Karpas-422 (cell line): ENCODE data around the gene STRADA. TPM values are rescaled to one million over a fixed set of nuclear protein-coding genes. Genes with fewer than 3 reads are reported as not detected.

ENCODE experiments used
- DNase-seq: peaks from one replicate; pipeline ENCODE4 v3.0.0-alpha.2; 2015
- H2AFZ ChIP-seq: fragments of 200-600 bp; sonication (generic); 2 replicates; pipeline ENCODE4 v1.6.1; 2014; ENCODE audit warnings: antibody characterized with exemption, low read length, mixed read lengths
- H3K27ac ChIP-seq: fragments of 200-600 bp; sonication (generic); 2 replicates; pipeline ENCODE4 v1.5.1; 2014; ENCODE audit warnings: mild to moderate bottlenecking, low read length, moderate library complexity
- H3K27me3 ChIP-seq: fragments of 200-600 bp; sonication (generic); 2 replicates; pipeline ENCODE4 v1.6.1; 2014; ENCODE audit warnings: low read length, mixed read lengths
- H3K36me3 ChIP-seq: fragments of 200-600 bp; sonication (generic); 2 replicates; pipeline ENCODE4 v1.6.1; 2014; ENCODE audit warnings: low read length, mixed read lengths; ENCODE audit not compliant: insufficient read depth
- H3K4me1 ChIP-seq: fragments of 200-600 bp; sonication (generic); 2 replicates; pipeline ENCODE4 v1.6.1; 2014; ENCODE audit warnings: mild to moderate bottlenecking, low read length, mixed read lengths
- H3K4me2 ChIP-seq: fragments of 200-600 bp; sonication (generic); 2 replicates; pipeline ENCODE4 v1.6.1; 2014; ENCODE audit warnings: low read length, low read depth, mild to moderate bottlenecking; ENCODE audit not compliant: poor library complexity, severe bottlenecking
- H3K4me3 ChIP-seq: fragments of 200-600 bp; sonication (generic); 2 replicates; pipeline ENCODE4 v1.5.1; 2014; ENCODE audit warnings: mild to moderate bottlenecking, antibody characterized with exemption, low read length, mixed read lengths
- H3K79me2 ChIP-seq: fragments of 200-600 bp; sonication (generic); 2 replicates; pipeline ENCODE4 v1.6.1; 2014; ENCODE audit warnings: mild to moderate bottlenecking, low read length, mixed read lengths
- H3K9ac ChIP-seq: fragments of 200-600 bp; sonication (generic); 2 replicates; pipeline ENCODE4 v1.6.0; 2014; ENCODE audit warnings: low read length
- H3K9me2 ChIP-seq: fragments of 200-600 bp; sonication (generic), shearing (Covaris generic); replicated peaks from 2 replicates; pipeline ENCODE4 v1.6.0; 2014; ENCODE audit warnings: mild to moderate bottlenecking, low read length, moderate library complexity; ENCODE audit not compliant: insufficient read depth
- H3K9me3 ChIP-seq: fragments of 300-700, 200-600 bp; sonication (generic); 2 replicates; pipeline ENCODE4 v1.6.1; 2014; ENCODE audit warnings: low read length, mixed read lengths
- H4K20me1 ChIP-seq: fragments of 200-600 bp; sonication (generic); 2 replicates; pipeline ENCODE4 v1.6.1; 2014; ENCODE audit warnings: mild to moderate bottlenecking, antibody characterized with exemption, low read length, low read depth; ENCODE audit not compliant: insufficient read depth
- total RNA-seq: library from RNA; depleted of rRNA; stranded (reverse); fragments of >200 nt; shearing (Covaris generic); gene quantifications from 2 replicates; pipeline ENCODE4 v1.2.3, GENCODE V29; 2014; ENCODE audit warnings: low replicate concordance

The STRADA gene
- total RNA-seq, 1 experiment from 2014 or later, result 25.8 TPM

DNA sequence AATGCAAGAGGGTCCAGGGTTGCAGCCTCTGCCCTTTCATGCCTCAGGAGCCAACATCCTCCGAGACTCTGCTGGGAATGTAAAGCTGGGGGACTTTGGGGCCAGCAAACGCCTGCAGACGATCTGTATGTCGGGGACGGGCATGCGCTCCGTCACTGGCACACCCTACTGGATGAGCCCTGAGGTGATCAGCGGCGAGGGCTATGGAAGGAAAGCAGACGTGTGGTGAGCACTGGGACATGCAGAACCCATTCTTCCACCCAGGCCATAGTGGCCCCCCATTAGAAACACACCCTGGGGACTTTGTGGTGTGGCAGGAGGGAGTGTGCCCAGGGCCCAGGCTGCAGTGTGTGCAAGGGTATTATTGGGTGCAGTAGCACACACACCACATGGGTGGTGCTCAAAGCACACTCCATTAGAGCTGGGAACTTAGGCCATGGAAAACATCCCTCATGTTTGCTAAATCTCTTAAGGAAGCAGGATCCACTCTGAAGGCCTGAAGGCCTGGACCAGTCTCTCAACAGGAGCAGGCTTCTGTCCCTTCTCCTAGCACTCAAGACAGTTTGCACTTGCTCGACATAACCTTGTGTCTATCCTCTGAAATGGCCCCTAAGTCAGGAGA, 49.3 kb downstream of the STRADA start:
- Histone ChIP-seq H3K4me3 (no peak overlapping the region), H3K79me2 (no peaks in the 10 kb centered on the region), H3K9me2 (no peaks in the 10 kb centered on the region), H3K4me1 (peaks cover 29% of the 10 kb centered on the region), H3K27ac (no peak overlapping the region), H3K27me3 (no peaks in the 10 kb centered on the region), H3K4me2 (no peak overlapping the region), H3K36me3 (peaks cover 12% of the 10 kb centered on the region), H3K9me3 (no peaks in the 10 kb centered on the region), H2AFZ (no peak overlapping the region), H3K9ac (no peak overlapping the region), H4K20me1 (no peaks in the 10 kb centered on the region)
- DNase-seq, result no peak

DNA sequence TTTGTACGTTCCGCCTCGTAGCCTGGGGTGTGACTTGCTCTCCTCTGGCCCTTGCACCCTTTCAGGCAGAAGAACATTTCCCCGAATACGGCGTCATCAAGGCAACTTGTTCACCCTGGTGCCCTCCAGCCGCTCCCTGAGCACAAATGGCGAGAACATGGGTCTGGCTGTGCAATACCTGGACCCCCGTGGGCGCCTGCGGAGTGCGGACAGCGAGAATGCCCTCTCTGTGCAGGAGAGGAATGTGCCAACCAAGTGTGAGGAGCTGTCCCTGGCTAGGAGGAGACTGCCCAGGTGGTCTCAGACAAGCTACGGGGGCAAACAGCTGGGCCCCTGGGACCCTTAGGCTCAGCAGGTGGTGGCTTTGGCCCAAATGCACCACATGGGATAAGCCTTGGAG, 52.1 kb downstream of the STRADA start:
- Histone ChIP-seq H2AFZ (no peak overlapping the region), H3K79me2 (no peaks in the 10 kb centered on the region), H3K36me3 (no peaks in the 10 kb centered on the region), H3K4me1 (peaks cover 9% of the 10 kb centered on the region), H3K4me2 (no peak overlapping the region), H3K27me3 (no peaks in the 10 kb centered on the region), H3K9me2 (no peaks in the 10 kb centered on the region), H3K4me3 (no peak overlapping the region), H3K9me3 (no peaks in the 10 kb centered on the region), H3K27ac (no peak overlapping the region), H3K9ac (no peak overlapping the region), H4K20me1 (no peaks in the 10 kb centered on the region)
- no peak for DNase-seq

DNA sequence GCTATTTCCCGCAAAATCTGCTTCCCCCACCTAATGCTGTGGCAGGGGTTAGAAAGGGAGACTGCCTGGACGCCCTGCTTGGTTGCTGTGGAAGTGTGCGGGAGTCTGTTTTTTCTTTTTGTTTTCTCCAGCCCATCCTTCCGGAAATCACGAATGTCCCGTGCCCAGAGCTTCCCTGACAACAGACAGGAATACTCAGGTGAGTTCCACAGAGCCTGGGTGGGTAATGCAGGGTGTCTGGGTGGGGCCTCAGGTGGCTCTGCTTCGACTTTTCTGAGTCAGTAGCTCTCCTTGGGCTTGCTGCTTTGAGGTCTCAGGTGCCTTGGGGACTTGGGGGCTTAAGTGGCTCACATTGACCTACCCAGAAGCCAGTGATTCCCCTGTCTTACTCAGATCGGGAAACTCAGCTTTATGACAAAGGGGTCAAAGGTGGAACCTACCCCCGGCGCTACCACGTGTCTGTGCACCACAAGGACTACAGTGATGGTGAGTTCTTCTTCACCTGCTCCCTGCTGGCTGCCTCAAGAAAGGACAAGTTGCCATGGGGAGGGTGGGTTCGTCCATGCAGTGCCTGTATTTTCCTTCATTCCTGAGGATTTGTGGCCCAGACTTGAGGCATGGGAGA, 53.1 kb downstream of the STRADA start:
- Histone ChIP-seq H3K4me3 (no peak overlapping the region), H3K36me3 (0 out of 2 replicates have a peak, but pooled peaks cover 1% of the 10 kb centered on the region), H3K9me2 (no peaks in the 10 kb centered on the region), H3K4me2 (no peak overlapping the region), H3K27me3 (no peaks in the 10 kb centered on the region), H3K9ac (no peak overlapping the region), H3K4me1 (peaks cover 8% of the 10 kb centered on the region), H3K9me3 (no peaks in the 10 kb centered on the region), H3K79me2 (no peaks in the 10 kb centered on the region), H2AFZ (no peak overlapping the region), H4K20me1 (no peaks in the 10 kb centered on the region), H3K27ac (no peak overlapping the region)
- DNase-seq, result no peak

DNA sequence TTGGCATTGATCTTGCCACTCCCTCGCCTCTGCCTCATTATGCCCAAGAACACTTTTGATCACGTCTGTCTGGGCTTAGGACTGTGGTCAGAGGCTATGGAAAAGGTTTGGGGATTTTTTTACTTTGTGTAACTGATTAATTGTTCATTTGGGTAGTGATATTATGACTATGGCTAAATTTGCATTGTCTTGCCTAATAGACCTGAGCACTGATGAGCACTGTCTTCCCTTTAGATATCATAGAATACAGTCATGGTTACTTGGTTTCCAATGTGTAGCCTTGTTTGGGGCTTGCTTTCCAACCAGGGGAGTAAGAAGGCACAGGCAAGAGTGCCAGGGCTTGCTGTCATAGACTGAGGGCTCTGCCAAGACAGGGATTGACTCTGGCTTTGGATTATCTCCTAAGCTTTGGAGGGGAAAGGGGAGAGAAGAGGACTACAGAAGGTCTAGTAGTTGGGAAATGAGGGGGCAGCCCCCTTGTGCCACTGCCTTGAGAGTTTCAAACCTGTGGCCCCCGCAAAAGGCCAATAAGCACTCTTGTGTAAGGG, 55.4 kb downstream of the STRADA start:
- H3K9me2 ChIP-seq, result no peaks in the 10 kb centered on the region
- H3K79me2 ChIP-seq, result no peaks in the 10 kb centered on the region
- H3K4me3 ChIP-seq, result no peak overlapping the region
- peaks cover 16% of the 10 kb centered on the region for H3K4me1 ChIP-seq
- no peak overlapping the region for H3K9ac ChIP-seq
- DNase-seq, result no peak
- no peak overlapping the region for H3K27ac ChIP-seq
- no peak overlapping the region for H3K4me2 ChIP-seq
- peaks cover 17% of the 10 kb centered on the region for H3K36me3 ChIP-seq
- no peaks in the 10 kb centered on the region for H4K20me1 ChIP-seq
- no peaks in the 10 kb centered on the region for H3K9me3 ChIP-seq
- no peak overlapping the region for H2AFZ ChIP-seq
- no peaks in the 10 kb centered on the region for H3K27me3 ChIP-seq

DNA sequence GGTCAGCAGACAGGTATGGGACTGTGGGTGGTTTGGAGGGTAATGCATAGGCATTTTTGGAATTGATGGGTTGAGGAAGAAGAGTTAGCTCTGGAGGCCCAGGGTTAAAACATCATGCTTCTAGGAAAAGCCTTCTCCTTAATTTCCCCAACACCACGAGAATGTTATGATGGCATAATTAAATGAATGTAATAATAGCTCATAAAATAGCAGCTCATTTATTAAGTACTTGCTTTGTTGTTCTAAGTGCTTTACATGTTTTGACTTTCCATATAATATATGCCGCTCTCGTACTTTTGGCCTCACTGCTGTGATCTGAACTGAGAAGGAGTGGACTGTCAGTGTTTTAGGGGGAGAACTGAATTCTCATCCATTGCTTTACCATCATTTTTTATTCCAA, 56.0 kb downstream of the STRADA start:
- Histone ChIP-seq H3K4me1 (peaks cover 16% of the 10 kb centered on the region), H4K20me1 (no peaks in the 10 kb centered on the region), H3K79me2 (no peaks in the 10 kb centered on the region), H3K27ac (no peak overlapping the region), H3K4me3 (no peak overlapping the region), H3K9me3 (no peaks in the 10 kb centered on the region), H3K36me3 (peaks cover 17% of the 10 kb centered on the region), H3K27me3 (no peaks in the 10 kb centered on the region), H3K9ac (no peak overlapping the region), H3K4me2 (no peak overlapping the region), H3K9me2 (no peaks in the 10 kb centered on the region), H2AFZ (no peak overlapping the region)
- no peak for DNase-seq

DNA sequence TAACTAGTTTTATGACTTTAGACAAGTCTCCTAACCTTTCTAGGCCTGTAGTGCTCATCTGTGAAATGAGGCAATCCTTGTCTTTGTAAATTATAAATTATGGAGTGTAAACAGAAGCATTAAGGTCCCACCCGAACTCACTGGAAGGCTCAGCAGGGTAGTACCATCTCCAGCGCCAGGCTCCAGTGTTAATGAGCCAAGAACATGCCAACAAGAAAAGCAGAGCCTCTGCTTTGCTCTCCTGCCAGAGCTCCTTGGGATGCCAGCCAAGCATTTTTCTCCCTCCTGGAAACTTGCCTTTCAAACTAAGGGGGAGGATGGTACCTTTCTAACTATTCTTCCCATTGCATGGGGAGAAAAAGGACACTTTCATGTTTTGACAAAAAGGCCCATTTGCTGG, 56.6 kb downstream of the STRADA start:
- Histone ChIP-seq H3K4me2 (no peak overlapping the region), H2AFZ (no peak overlapping the region), H3K4me3 (no peak overlapping the region), H3K9ac (no peak overlapping the region), H3K36me3 (peaks cover 17% of the 10 kb centered on the region), H3K9me3 (no peaks in the 10 kb centered on the region), H3K79me2 (no peaks in the 10 kb centered on the region), H4K20me1 (no peaks in the 10 kb centered on the region), H3K27ac (no peak overlapping the region), H3K27me3 (no peaks in the 10 kb centered on the region), H3K9me2 (no peaks in the 10 kb centered on the region), H3K4me1 (peaks cover 16% of the 10 kb centered on the region)
- DNase-seq, result no peak

DNA sequence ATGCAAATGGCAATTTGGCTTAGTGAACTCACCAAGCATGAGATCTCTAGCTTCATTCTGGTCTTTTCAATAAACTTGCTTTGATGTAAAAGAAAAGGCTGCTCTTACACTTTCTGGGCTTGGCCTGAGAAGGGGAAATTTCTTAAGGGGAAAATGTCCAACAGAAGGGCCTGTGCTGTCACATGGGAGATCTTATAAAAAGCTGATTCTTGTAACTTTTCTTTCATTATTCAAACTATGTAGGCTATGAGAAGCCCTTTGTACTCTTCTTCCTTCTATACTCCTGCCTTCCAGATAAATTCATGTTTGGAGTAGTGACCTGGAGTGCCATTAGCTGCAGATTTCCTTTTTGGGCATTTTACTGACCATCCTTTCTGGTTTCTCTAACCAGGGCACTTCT, 58.6 kb downstream of the STRADA start:
- H2AFZ ChIP-seq, result no peak overlapping the region
- peaks cover 17% of the 10 kb centered on the region for H3K36me3 ChIP-seq
- H3K27ac ChIP-seq, result no peak overlapping the region
- peaks cover 16% of the 10 kb centered on the region for H3K4me1 ChIP-seq
- no peak overlapping the region for H3K9ac ChIP-seq
- H3K4me2 ChIP-seq, result no peak overlapping the region
- H3K4me3 ChIP-seq, result no peak overlapping the region
- no peaks in the 10 kb centered on the region for H3K9me3 ChIP-seq
- H3K79me2 ChIP-seq, result no peaks in the 10 kb centered on the region
- H3K27me3 ChIP-seq, result no peaks in the 10 kb centered on the region
- no peak for DNase-seq
- H4K20me1 ChIP-seq, result no peaks in the 10 kb centered on the region
- no peaks in the 10 kb centered on the region for H3K9me2 ChIP-seq

DNA sequence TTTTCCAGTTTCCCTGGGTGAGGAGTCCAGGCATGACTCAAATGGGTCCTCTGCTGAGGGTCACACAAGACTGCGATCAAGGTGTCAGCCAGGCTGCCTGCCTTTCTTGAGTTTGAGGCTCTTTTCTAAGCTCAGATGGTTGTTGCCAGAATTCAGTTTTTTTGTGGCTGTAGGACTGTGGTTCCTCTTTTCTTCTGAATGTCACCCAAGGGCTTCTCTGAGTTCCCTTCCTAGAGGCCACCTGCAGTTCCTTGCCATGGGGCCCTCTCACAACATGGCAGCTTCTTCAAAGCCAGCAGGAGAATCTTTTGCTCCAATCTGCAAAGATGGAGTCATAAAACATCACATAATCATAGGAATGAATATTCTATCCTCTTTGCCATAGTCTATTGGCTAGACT, 59.2 kb downstream of the STRADA start:
- Histone ChIP-seq H3K4me1 (peaks cover 16% of the 10 kb centered on the region), H4K20me1 (no peaks in the 10 kb centered on the region), H3K27ac (0 out of 2 replicates have a peak overlapping the region, but pooled peaks have one; percentile 24), H3K9ac (no peak overlapping the region), H3K79me2 (no peaks in the 10 kb centered on the region), H2AFZ (no peak overlapping the region), H3K4me2 (no peak overlapping the region), H3K27me3 (no peaks in the 10 kb centered on the region), H3K4me3 (no peak overlapping the region), H3K9me3 (no peaks in the 10 kb centered on the region), H3K9me2 (no peaks in the 10 kb centered on the region), H3K36me3 (peaks cover 17% of the 10 kb centered on the region)
- DNase-seq, result no peak
